ENCODE measurements around the gene DAP3.
"Not testable (repeated sequence)": the region's sequence is repeated elsewhere in the genome, so short reads cannot be mapped to it uniquely, and the experiment has no call there.

DAP3 gene

GRCh38 chr1:155689081-155689607, at the start of gene DAP3:
TSS of gene DAP3 (plus strand) at chr1:155689091. CDS start at chr1:155709780, 20,689 bp downstream.
- H3K9me3 ChIP-seq; H3K27me3 ChIP-seq (ENCODE audit: low read depth); H3K4me1 ChIP-seq; in situ Hi-C loops (cut with MboI; ENCODE audit: low sequenced_read_pairs): not testable (repeated sequence)
- H3K36me3 ChIP-seq (replicated peaks): peaks cover 36% of the 10 kb centered on the region
- peak in 1 of 2 experiments; percentile 86 for DNase-seq (ENCODE audit: low spot score in 2 of 2)
- H3K4me3 ChIP-seq: peak within 1 kb of the TSS; percentile 99

- Histone ChIP-seq H3K27me3 (ENCODE audit: low read depth) (no peaks in the 10 kb centered on the region), H3K9me3 (peaks cover 30% of the 10 kb centered on the region), H3K4me1 (peaks cover 18% of the 10 kb centered on the region), H3K4me3 (no peak overlapping the region), H3K36me3 (replicated peaks) (no peaks in the 10 kb centered on the region; the same call in 1 of the 2 replicates)
- no peak for DNase-seq (ENCODE audit: low spot score in 2 of 2)
- in situ Hi-C loops (cut with MboI; ENCODE audit: low sequenced_read_pairs): no loop called here
These were observed 48.5 kb upstream of the DAP3 start for GRCh38 chr1:155640367-155640766.

- in situ Hi-C loops (cut with MboI; ENCODE audit: low sequenced_read_pairs); H3K4me3 ChIP-seq; DNase-seq (ENCODE audit: low spot score in 2 of 2); H3K27me3 ChIP-seq (ENCODE audit: low read depth); H3K36me3 ChIP-seq (replicated peaks); H3K4me1 ChIP-seq: not testable (repeated sequence)
- peaks cover 30% of the 10 kb centered on the region for H3K9me3 ChIP-seq
These were observed 46.2 kb upstream of the DAP3 start for GRCh38 chr1:155642559-155643180.

- in situ Hi-C loops (cut with MboI; ENCODE audit: low sequenced_read_pairs): no loop called here
- H3K9me3 ChIP-seq: peaks cover 30% of the 10 kb centered on the region
- no peak overlapping the region for H3K4me3 ChIP-seq
- H3K4me1 ChIP-seq: peaks cover 4% of the 10 kb centered on the region
- no peak for DNase-seq (ENCODE audit: low spot score in 2 of 2)
- H3K27me3 ChIP-seq (ENCODE audit: low read depth): no peaks in the 10 kb centered on the region
- no peaks in the 10 kb centered on the region; the same call in 1 of the 2 replicates for H3K36me3 ChIP-seq (replicated peaks)
These were observed 45.7 kb upstream of the DAP3 start for GRCh38 chr1:155643230-155643629.

GRCh38 chr1:155645034-155645598, 43.8 kb upstream of the DAP3 start:
- H3K9me3 ChIP-seq: peaks cover 26% of the 10 kb centered on the region
- DNase-seq (ENCODE audit: low spot score in 2 of 2): no peak
- peaks cover 6% of the 10 kb centered on the region for H3K4me1 ChIP-seq
- H3K4me3 ChIP-seq: no peak overlapping the region
- in situ Hi-C loops (cut with MboI; ENCODE audit: low sequenced_read_pairs): no loop called here
- H3K27me3 ChIP-seq (ENCODE audit: low read depth): no peaks in the 10 kb centered on the region
- no peaks in the 10 kb centered on the region for H3K36me3 ChIP-seq (replicated peaks)

GRCh38 chr1:155645648-155646047, 43.2 kb upstream of the DAP3 start:
- H3K9me3 ChIP-seq: peaks cover 26% of the 10 kb centered on the region
- peaks cover 6% of the 10 kb centered on the region for H3K4me1 ChIP-seq
- H3K4me3 ChIP-seq: no peak overlapping the region
- H3K27me3 ChIP-seq (ENCODE audit: low read depth): no peaks in the 10 kb centered on the region
- in situ Hi-C loops (cut with MboI; ENCODE audit: low sequenced_read_pairs): no loop called here
- no peak for DNase-seq (ENCODE audit: low spot score in 2 of 2)
- H3K36me3 ChIP-seq (replicated peaks): no peaks in the 10 kb centered on the region

- Histone ChIP-seq H3K9me3 (peaks cover 26% of the 10 kb centered on the region), H3K27me3 (ENCODE audit: low read depth) (no peaks in the 10 kb centered on the region), H3K4me1 (peaks cover 7% of the 10 kb centered on the region), H3K4me3 (no peak overlapping the region), H3K36me3 (replicated peaks) (no peaks in the 10 kb centered on the region)
- in situ Hi-C loops (cut with MboI; ENCODE audit: low sequenced_read_pairs): no loop called here
- no peak for DNase-seq (ENCODE audit: low spot score in 2 of 2)
These were observed 42.6 kb upstream of the DAP3 start for GRCh38 chr1:155646307-155646706.

GRCh38 chr1:155648207-155649147, 40.4 kb upstream of the DAP3 start:
- H3K27me3 ChIP-seq (ENCODE audit: low read depth): no peaks in the 10 kb centered on the region
- H3K4me1 ChIP-seq: peaks cover 10% of the 10 kb centered on the region
- H3K36me3 ChIP-seq (replicated peaks): no peaks in the 10 kb centered on the region
- H3K4me3 ChIP-seq: no peak overlapping the region
- peak; percentile 64 to 92 for DNase-seq (ENCODE audit: low spot score in 2 of 2)
- H3K9me3 ChIP-seq: peaks cover 9% of the 10 kb centered on the region
- in situ Hi-C loops (cut with MboI; ENCODE audit: low sequenced_read_pairs): no loop called here

GRCh38 chr1:155649676-155650075, 39.2 kb upstream of the DAP3 start:
- H3K4me3 ChIP-seq: no peak overlapping the region
- in situ Hi-C loops (cut with MboI; ENCODE audit: low sequenced_read_pairs): no loop called here
- H3K27me3 ChIP-seq (ENCODE audit: low read depth): no peaks in the 10 kb centered on the region
- H3K36me3 ChIP-seq (replicated peaks): no peaks in the 10 kb centered on the region
- no peaks in the 10 kb centered on the region for H3K9me3 ChIP-seq
- H3K4me1 ChIP-seq: peaks cover 10% of the 10 kb centered on the region
- no peak for DNase-seq (ENCODE audit: low spot score in 2 of 2)

GRCh38 chr1:155650231-155650757, 38.6 kb upstream of the DAP3 start:
- DNase-seq (ENCODE audit: low spot score in 2 of 2): no peak
- Histone ChIP-seq H3K27me3 (ENCODE audit: low read depth) (no peaks in the 10 kb centered on the region), H3K4me1 (peaks cover 10% of the 10 kb centered on the region), H3K9me3 (no peaks in the 10 kb centered on the region), H3K4me3 (no peak overlapping the region), H3K36me3 (replicated peaks) (no peaks in the 10 kb centered on the region)
- in situ Hi-C loops (cut with MboI; ENCODE audit: low sequenced_read_pairs): no loop called here

- Histone ChIP-seq H3K9me3 (no peaks in the 10 kb centered on the region), H3K4me3 (no peak overlapping the region), H3K27me3 (ENCODE audit: low read depth) (no peaks in the 10 kb centered on the region), H3K36me3 (replicated peaks) (no peaks in the 10 kb centered on the region), H3K4me1 (peaks cover 8% of the 10 kb centered on the region)
- DNase-seq (ENCODE audit: low spot score in 2 of 2): no peak
- in situ Hi-C loops (cut with MboI; ENCODE audit: low sequenced_read_pairs): no loop called here
These were observed 36.8 kb upstream of the DAP3 start for GRCh38 chr1:155651861-155652661.

GRCh38 chr1:155652951-155653350, 35.9 kb upstream of the DAP3 start:
- no peak for DNase-seq (ENCODE audit: low spot score in 2 of 2)
- in situ Hi-C loops (cut with MboI; ENCODE audit: low sequenced_read_pairs): no loop called here
- H3K36me3 ChIP-seq (replicated peaks): no peaks in the 10 kb centered on the region

GRCh38 chr1:155657463-155657862, 31.4 kb upstream of the DAP3 start:
- in situ Hi-C loops (cut with MboI; ENCODE audit: low sequenced_read_pairs): no loop called here
- Histone ChIP-seq H3K4me1 (no peaks in the 10 kb centered on the region), H3K9me3 (no peaks in the 10 kb centered on the region), H3K4me3 (no peak overlapping the region), H3K36me3 (replicated peaks) (peaks cover 40% of the 10 kb centered on the region), H3K27me3 (ENCODE audit: low read depth) (no peaks in the 10 kb centered on the region)
- DNase-seq (ENCODE audit: low spot score in 2 of 2): no peak

More at GRCh38 chr1:155652951-155653350, 35.9 kb upstream of the DAP3 start:
- Histone ChIP-seq H3K4me3 (no peak overlapping the region), H3K4me1 (peaks cover 8% of the 10 kb centered on the region), H3K27me3 (ENCODE audit: low read depth) (no peaks in the 10 kb centered on the region), H3K9me3 (no peaks in the 10 kb centered on the region)

All from HAP-1 (cell line).